Transverse colon (tissue), 4 donors: ENCODE results near the gene EVC.

Source experiments
- EP300 ChIP-seq: sonication (generic); formaldehyde crosslinking; IDR thresholded peaks from one replicate; pipeline ENCODE4 v1.6.1; 2017; ENCODE audit warnings: antibody characterized with exemption, low read depth
- POLR2A ChIP-seq: fragments of 450-650 bp; IDR thresholded peaks from one replicate; pipeline ENCODE4 v1.6.1; 2016; ENCODE audit warnings: antibody characterized with exemption, mild to moderate bottlenecking, moderate library complexity
- POLR2AphosphoS5 ChIP-seq, 3 donors: sonication (generic); formaldehyde crosslinking; IDR thresholded peaks; one replicate each; pipeline ENCODE4 v1.6.1; 2016; ENCODE audit warnings: antibody characterized with exemption in 3 of 3
- TF ChIP-seq, protein P1 (sequence below), 5 experiments: fragments of 200-600 bp in 3 of 5; fragments of 450-650 bp in 2 of 5; sonication (generic) in 3 of 5; IDR thresholded peaks; 1 replicate in 2 of 5; 2 replicates in 3 of 5; pipeline ENCODE4 v1.5.1; 2016 to 2017; ENCODE audit warnings: antibody characterized with exemption in 5 of 5, inconsistent platforms in 3 of 5, mild to moderate bottlenecking in 2 of 5, moderate library complexity in 1 of 5

- TF ChIP-seq, protein P1, sequence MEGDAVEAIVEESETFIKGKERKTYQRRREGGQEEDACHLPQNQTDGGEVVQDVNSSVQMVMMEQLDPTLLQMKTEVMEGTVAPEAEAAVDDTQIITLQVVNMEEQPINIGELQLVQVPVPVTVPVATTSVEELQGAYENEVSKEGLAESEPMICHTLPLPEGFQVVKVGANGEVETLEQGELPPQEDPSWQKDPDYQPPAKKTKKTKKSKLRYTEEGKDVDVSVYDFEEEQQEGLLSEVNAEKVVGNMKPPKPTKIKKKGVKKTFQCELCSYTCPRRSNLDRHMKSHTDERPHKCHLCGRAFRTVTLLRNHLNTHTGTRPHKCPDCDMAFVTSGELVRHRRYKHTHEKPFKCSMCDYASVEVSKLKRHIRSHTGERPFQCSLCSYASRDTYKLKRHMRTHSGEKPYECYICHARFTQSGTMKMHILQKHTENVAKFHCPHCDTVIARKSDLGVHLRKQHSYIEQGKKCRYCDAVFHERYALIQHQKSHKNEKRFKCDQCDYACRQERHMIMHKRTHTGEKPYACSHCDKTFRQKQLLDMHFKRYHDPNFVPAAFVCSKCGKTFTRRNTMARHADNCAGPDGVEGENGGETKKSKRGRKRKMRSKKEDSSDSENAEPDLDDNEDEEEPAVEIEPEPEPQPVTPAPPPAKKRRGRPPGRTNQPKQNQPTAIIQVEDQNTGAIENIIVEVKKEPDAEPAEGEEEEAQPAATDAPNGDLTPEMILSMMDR (IDR thresholded peaks at IDR 0.05) = no peak
- TF ChIP-seq POLR2A (no peak), EP300 (no peak), POLR2AphosphoS5 (IDR thresholded peaks at IDR 0.05) (no peak)
Measured at GRCh38 chr4:5707778-5708448, 3.1 kb upstream of the EVC start.
